SJSA1 (cell line): ENCODE results near the gene WDR46. TPM values are rescaled to one million over a fixed set of nuclear protein-coding genes. Genes with fewer than 3 reads are reported as not detected.
"Not testable (repeated sequence)": the region's sequence is repeated elsewhere in the genome, so short reads cannot be mapped to it uniquely, and the experiment has no call there.

Source experiments
- DNase-seq, 2 experiments: peaks; one replicate each; pipeline ENCODE4 v3.0.0-alpha.2; 2015 to 2020; ENCODE audit warnings: low spot score in 2 of 2, low read depth in 1 of 2
- H3K27ac ChIP-seq: fragments of 250-450 bp; sonication (Bioruptor Pico); 2 replicates; pipeline ENCODE4 v1.5.1; 2020; ENCODE audit warnings: mild to moderate bottlenecking, moderate library complexity
- H3K27me3 ChIP-seq: fragments of 250-450 bp; sonication (Bioruptor Pico); replicated peaks from 2 replicates; pipeline ENCODE4 v1.5.1; 2020; ENCODE audit warnings: mild to moderate bottlenecking, moderate library complexity
- H3K36me3 ChIP-seq: fragments of 250-450 bp; sonication (Bioruptor Pico); 2 replicates; pipeline ENCODE4 v1.5.1; 2020; ENCODE audit warnings: mild to moderate bottlenecking
- H3K4me1 ChIP-seq: fragments of 250-450 bp; sonication (Bioruptor Pico); replicated peaks from 2 replicates; pipeline ENCODE4 v1.6.1; 2021; ENCODE audit warnings: mild to moderate bottlenecking
- H3K4me3 ChIP-seq: fragments of 250-450 bp; sonication (Bioruptor Pico); 2 replicates; pipeline ENCODE4 v1.5.1; 2020; ENCODE audit warnings: mild to moderate bottlenecking
- H3K9me3 ChIP-seq: fragments of 250-450 bp; sonication (Bioruptor Pico); replicated peaks from 2 replicates; pipeline ENCODE4 v1.5.1; 2020; ENCODE audit warnings: mild to moderate bottlenecking
- total RNA-seq: library from RNA; depleted of rRNA; stranded (reverse); fragments of >200 nt; shearing (Covaris generic); gene quantifications from 2 replicates; pipeline ENCODE4 v1.2.3, GENCODE V29; 2014

Gene WDR46
- total RNA-seq, 1 experiment from 2014 or later: 81.8 TPM

- DNase-seq: no peak
- Histone ChIP-seq H3K4me1 (peaks cover 23% of the 10 kb centered on the region), H3K27me3 (no peaks in the 10 kb centered on the region), H3K27ac (0 out of 2 replicates have a peak overlapping the region, but pooled peaks have one; percentile 43), H3K4me3 (peak overlapping the region; percentile 58), H3K9me3 (no peaks in the 10 kb centered on the region), H3K36me3 (peaks cover 78% of the 10 kb centered on the region)
Observed at GRCh38 chr6:33273129-33273923, 15.7 kb downstream of the WDR46 start.

- DNase-seq: no peak
- Histone ChIP-seq H3K27ac (peak overlapping the region; percentile 43), H3K27me3 (no peaks in the 10 kb centered on the region), H3K36me3 (peaks cover 78% of the 10 kb centered on the region), H3K4me3 (peak overlapping the region; percentile 58), H3K4me1 (peaks cover 23% of the 10 kb centered on the region), H3K9me3 (no peaks in the 10 kb centered on the region)
Observed at GRCh38 chr6:33272275-33273128, 16.5 kb downstream of the WDR46 start.

GRCh38 chr6:33271468-33272274 is 17.4 kb downstream of the WDR46 start, which contains the start of the genes RPS18 and VPS52:
Gene RPS18, plus strand, starts transcription at chr6:33272075. Its CDS starts 45 bp downstream, at chr6:33272120.
Gene VPS52, minus strand, starts transcription at chr6:33271876. Its CDS starts 201 bp downstream, at chr6:33271675.
- Histone ChIP-seq H3K27me3 (no peaks in the 10 kb centered on the region), H3K36me3 (peaks cover 78% of the 10 kb centered on the region), H3K9me3 (no peaks in the 10 kb centered on the region), H3K4me3 (peak within 1 kb of the TSS; percentile 58), H3K4me1 (peaks cover 23% of the 10 kb centered on the region), H3K27ac (peak within 1 kb of the TSS; percentile 83)
- DNase-seq: peak; percentile 96

GRCh38 chr6:33271117-33271467 is 17.9 kb downstream of the WDR46 start:
- peaks cover 78% of the 10 kb centered on the region for H3K36me3 ChIP-seq
- DNase-seq: no peak

GRCh38 chr6:33264015-33264414 is 25.0 kb downstream of the WDR46 start:
- Histone ChIP-seq H3K4me3 (no peak overlapping the region), H3K27ac (no peak overlapping the region), H3K36me3 (peaks cover 54% of the 10 kb centered on the region), H3K9me3 (no peaks in the 10 kb centered on the region), H3K27me3 (no peaks in the 10 kb centered on the region), H3K4me1 (0 out of 2 replicates have a peak, but pooled peaks cover 5% of the 10 kb centered on the region)
- DNase-seq: no peak

More at GRCh38 chr6:33271117-33271467, 17.9 kb downstream of the WDR46 start:
- H3K4me1 ChIP-seq: peaks cover 23% of the 10 kb centered on the region
- no peaks in the 10 kb centered on the region for H3K27me3 ChIP-seq
- peak overlapping the region; percentile 83 for H3K27ac ChIP-seq
- peak overlapping the region; percentile 58 for H3K4me3 ChIP-seq
- no peaks in the 10 kb centered on the region for H3K9me3 ChIP-seq

GRCh38 chr6:33262490-33262889 is 26.5 kb downstream of the WDR46 start:
- H3K9me3 ChIP-seq: not testable (repeated sequence)
- peaks cover 42% of the 10 kb centered on the region for H3K36me3 ChIP-seq

GRCh38 chr6:33259032-33259431 is 30.0 kb downstream of the WDR46 start:
- no peak for DNase-seq
- Histone ChIP-seq H3K27ac (no peak overlapping the region), H3K9me3 (no peaks in the 10 kb centered on the region), H3K4me3 (no peak overlapping the region), H3K27me3 (no peaks in the 10 kb centered on the region), H3K36me3 (peaks cover 22% of the 10 kb centered on the region), H3K4me1 (0 out of 2 replicates have a peak, but pooled peaks cover 5% of the 10 kb centered on the region)

More at GRCh38 chr6:33262490-33262889, 26.5 kb downstream of the WDR46 start:
- not testable (repeated sequence) for H3K4me1 ChIP-seq, H3K27ac ChIP-seq, H3K27me3 ChIP-seq, DNase-seq, H3K4me3 ChIP-seq

- Histone ChIP-seq H3K4me3 (no peak overlapping the region), H3K9me3 (no peaks in the 10 kb centered on the region), H3K36me3 (peaks cover 17% of the 10 kb centered on the region), H3K4me1 (peaks cover 13% of the 10 kb centered on the region), H3K27me3 (no peaks in the 10 kb centered on the region), H3K27ac (no peak overlapping the region)
- no peak for DNase-seq
Observed at GRCh38 chr6:33254591-33254990, 34.4 kb downstream of the WDR46 start.

GRCh38 chr6:33252759-33253158 is 36.3 kb downstream of the WDR46 start:
- no peak for DNase-seq
- H3K4me1 ChIP-seq: peaks cover 26% of the 10 kb centered on the region
- no peak overlapping the region for H3K27ac ChIP-seq
- no peaks in the 10 kb centered on the region for H3K27me3 ChIP-seq
- H3K4me3 ChIP-seq: no peak overlapping the region
- H3K9me3 ChIP-seq: no peaks in the 10 kb centered on the region
- peaks cover 16% of the 10 kb centered on the region; the same call in 1 of the 2 replicates for H3K36me3 ChIP-seq

GRCh38 chr6:33251395-33252012 is 37.5 kb downstream of the WDR46 start:
- Histone ChIP-seq H3K27me3 (no peaks in the 10 kb centered on the region), H3K36me3 (peaks cover 13% of the 10 kb centered on the region; the same call in 1 of the 2 replicates), H3K9me3 (no peaks in the 10 kb centered on the region), H3K4me1 (peaks cover 26% of the 10 kb centered on the region), H3K27ac (no peak overlapping the region), H3K4me3 (no peak overlapping the region)
- DNase-seq: no peak

GRCh38 chr6:33250731-33251130 is 38.3 kb downstream of the WDR46 start:
- H3K27ac ChIP-seq: peak overlapping the region; percentile 17; the same call in 1 of the 2 replicates
- peaks cover 13% of the 10 kb centered on the region; the same call in 1 of the 2 replicates for H3K36me3 ChIP-seq
- H3K4me3 ChIP-seq: no peak overlapping the region
- H3K9me3 ChIP-seq: no peaks in the 10 kb centered on the region
- no peaks in the 10 kb centered on the region for H3K27me3 ChIP-seq
- H3K4me1 ChIP-seq: peaks cover 26% of the 10 kb centered on the region
- no peak for DNase-seq

GRCh38 chr6:33249732-33250630 is 39.1 kb downstream of the WDR46 start:
- Histone ChIP-seq H3K36me3 (peaks cover 13% of the 10 kb centered on the region; the same call in 1 of the 2 replicates), H3K27ac (peak overlapping the region; percentile 50)

More at GRCh38 chr6:33249732-33250630, 39.1 kb downstream of the WDR46 start:
- DNase-seq: peak; percentile 52 to 55
- H3K27me3 ChIP-seq: no peaks in the 10 kb centered on the region
- H3K9me3 ChIP-seq: no peaks in the 10 kb centered on the region
- peaks cover 26% of the 10 kb centered on the region for H3K4me1 ChIP-seq
- peak overlapping the region; percentile 40 for H3K4me3 ChIP-seq
